ENCODE results near the gene MEIKIN. TPM values are rescaled to one million over a fixed set of nuclear protein-coding genes. Genes with fewer than 3 reads are reported as not detected.

MEIKIN gene
- total RNA-seq, 2 donors from 2014 or later = 39.2 TPM; not detected in 1

- intact Hi-C loops (cut with DNase I) = no loop called here
- H3K4me1 ChIP-seq = no peaks in the 10 kb centered on the region
- H3K4me3 ChIP-seq = no peak overlapping the region
- no peak for TF ChIP-seq POLR2A (IDR thresholded peaks at IDR 0.05)
- TF ChIP-seq, protein P1, sequence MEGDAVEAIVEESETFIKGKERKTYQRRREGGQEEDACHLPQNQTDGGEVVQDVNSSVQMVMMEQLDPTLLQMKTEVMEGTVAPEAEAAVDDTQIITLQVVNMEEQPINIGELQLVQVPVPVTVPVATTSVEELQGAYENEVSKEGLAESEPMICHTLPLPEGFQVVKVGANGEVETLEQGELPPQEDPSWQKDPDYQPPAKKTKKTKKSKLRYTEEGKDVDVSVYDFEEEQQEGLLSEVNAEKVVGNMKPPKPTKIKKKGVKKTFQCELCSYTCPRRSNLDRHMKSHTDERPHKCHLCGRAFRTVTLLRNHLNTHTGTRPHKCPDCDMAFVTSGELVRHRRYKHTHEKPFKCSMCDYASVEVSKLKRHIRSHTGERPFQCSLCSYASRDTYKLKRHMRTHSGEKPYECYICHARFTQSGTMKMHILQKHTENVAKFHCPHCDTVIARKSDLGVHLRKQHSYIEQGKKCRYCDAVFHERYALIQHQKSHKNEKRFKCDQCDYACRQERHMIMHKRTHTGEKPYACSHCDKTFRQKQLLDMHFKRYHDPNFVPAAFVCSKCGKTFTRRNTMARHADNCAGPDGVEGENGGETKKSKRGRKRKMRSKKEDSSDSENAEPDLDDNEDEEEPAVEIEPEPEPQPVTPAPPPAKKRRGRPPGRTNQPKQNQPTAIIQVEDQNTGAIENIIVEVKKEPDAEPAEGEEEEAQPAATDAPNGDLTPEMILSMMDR (IDR thresholded peaks at IDR 0.05) = no peak
- DNase-seq (no peak), ATAC-seq (no peak)
- 59 to 71% methylated on average over 2 of the region's 2 CpGs for WGBS, 2 donors
- no peak overlapping the region for H3K27ac ChIP-seq
- peaks cover 0 to 11% (median 0%) of the 10 kb centered on the region in 3 donors for H3K9me3 ChIP-seq
- H3K27me3 ChIP-seq = no peaks in the 10 kb centered on the region
- no peaks in the 10 kb centered on the region for H3K36me3 ChIP-seq (replicated peaks in 1 of 2; ENCODE audit: insufficient read depth in 1 of 2, low read depth in 2 of 2)
Measured at GRCh38 chr5:131932235-131932634, 13.2 kb downstream of the MEIKIN start.

DNA sequence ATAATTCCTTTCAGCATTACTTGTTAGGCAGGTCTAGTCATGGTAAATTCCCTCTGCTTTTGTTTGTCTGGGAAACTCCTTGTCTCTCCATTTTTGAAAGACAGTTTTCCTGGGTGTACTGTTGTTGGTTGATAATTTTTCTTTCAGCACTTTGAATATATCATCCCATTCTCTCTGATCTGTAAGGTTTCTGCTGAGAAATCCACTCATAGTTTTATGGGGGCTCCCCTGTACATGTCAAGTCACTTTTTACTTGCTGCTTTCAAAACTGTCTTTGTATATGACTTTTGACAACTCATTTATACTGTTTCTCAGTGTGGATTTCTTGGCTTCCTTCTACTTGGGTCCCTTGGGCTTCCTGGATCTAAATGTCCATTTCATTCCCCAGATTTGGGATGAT, 16.5 kb downstream of the MEIKIN start:
- H3K27ac ChIP-seq = no peak overlapping the region
- H3K4me1 ChIP-seq = no peaks in the 10 kb centered on the region
- H3K36me3 ChIP-seq (replicated peaks in 1 of 2; ENCODE audit: insufficient read depth in 1 of 2, low read depth in 2 of 2) = no peaks in the 10 kb centered on the region
- no peak for TF ChIP-seq POLR2A (IDR thresholded peaks at IDR 0.05)
- TF ChIP-seq, protein P1 (IDR thresholded peaks at IDR 0.05) = no peak
- H3K4me3 ChIP-seq = no peak overlapping the region
- no peaks in the 10 kb centered on the region for H3K27me3 ChIP-seq
- DNase-seq = no peak
- ATAC-seq = no peak
- intact Hi-C loops (cut with DNase I) = no loop called here
- peaks cover 0 to 24% (median 0%) of the 10 kb centered on the region in 3 donors for H3K9me3 ChIP-seq

DNA sequence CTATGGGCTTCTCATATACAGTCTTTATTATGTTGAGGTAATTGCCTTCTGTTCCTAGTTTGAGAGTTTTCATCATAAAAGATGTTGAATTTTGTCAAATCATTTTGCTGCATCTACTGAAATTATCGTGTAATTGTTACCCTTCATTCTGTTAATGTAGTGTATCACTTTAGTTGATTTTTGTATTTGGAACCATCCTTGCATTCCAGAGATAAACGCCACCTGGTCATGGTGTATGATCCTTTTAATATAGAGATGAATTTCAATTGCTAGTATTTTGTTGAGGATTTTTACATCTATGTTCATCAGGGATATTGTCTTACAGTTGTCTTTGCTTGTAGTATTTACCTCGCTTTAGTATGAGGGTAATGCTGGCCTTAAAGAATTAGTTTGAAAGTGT, 19.3 kb downstream of the MEIKIN start:
- intact Hi-C loops (cut with DNase I) = no loop called here
- H3K9me3 ChIP-seq = peaks cover 0 to 21% (median 0%) of the 10 kb centered on the region in 3 donors

GRCh38 chr5:131916481-131916880, 29.0 kb downstream of the MEIKIN start:
- TF ChIP-seq POLR2A (IDR thresholded peaks at IDR 0.05) = no peak
- TF ChIP-seq, protein P1 (IDR thresholded peaks at IDR 0.05) = no peak
- H3K36me3 ChIP-seq (replicated peaks in 1 of 2; ENCODE audit: insufficient read depth in 1 of 2, low read depth in 2 of 2) = no peaks in the 10 kb centered on the region
- no peak for DNase-seq
- H3K4me1 ChIP-seq = no peaks in the 10 kb centered on the region
- ATAC-seq = no peak
- H3K9me3 ChIP-seq = no peaks in the 10 kb centered on the region
- WGBS, 2 donors = 51 to 58% methylated on average over 2 of the region's 2 CpGs
- no peak overlapping the region for H3K27ac ChIP-seq
- no peak overlapping the region for H3K4me3 ChIP-seq
- intact Hi-C loops (cut with DNase I) = no loop called here
- no peaks in the 10 kb centered on the region for H3K27me3 ChIP-seq

More for the DNA sequence above, 19.3 kb downstream of the MEIKIN start:
- Histone ChIP-seq H3K4me1 (no peaks in the 10 kb centered on the region), H3K27ac (no peak overlapping the region), H3K4me3 (no peak overlapping the region), H3K27me3 (no peaks in the 10 kb centered on the region), H3K36me3 (replicated peaks in 1 of 2; ENCODE audit: insufficient read depth in 1 of 2, low read depth in 2 of 2) (no peaks in the 10 kb centered on the region)
- WGBS, 2 donors = 68 to 80% methylated on average over 3 of the region's 3 CpGs
- TF ChIP-seq, protein P1 (IDR thresholded peaks at IDR 0.05) = no peak
- no peak for TF ChIP-seq POLR2A (IDR thresholded peaks at IDR 0.05)
- DNase-seq (no peak), ATAC-seq (no peak)

GRCh38 chr5:131914472-131914871, 31.0 kb downstream of the MEIKIN start:
- ATAC-seq = no peak
- TF ChIP-seq, protein P1 (IDR thresholded peaks at IDR 0.05) = no peak
- no peak for TF ChIP-seq POLR2A (IDR thresholded peaks at IDR 0.05)
- Histone ChIP-seq H3K27me3 (no peaks in the 10 kb centered on the region), H3K27ac (no peak overlapping the region), H3K9me3 (no peaks in the 10 kb centered on the region), H3K36me3 (replicated peaks in 1 of 2; ENCODE audit: insufficient read depth in 1 of 2, low read depth in 2 of 2) (no peaks in the 10 kb centered on the region), H3K4me1 (no peaks in the 10 kb centered on the region), H3K4me3 (no peak overlapping the region)
- intact Hi-C loops (cut with DNase I) = no loop called here
- no peak for DNase-seq
